NB4 (cell line): ENCODE measurements around the gene SMARCA2.

Experiments
- DNase-seq: peaks from one replicate; pipeline ENCODE4 v3.0.0; 2010; ENCODE audit warnings: low read depth
- H3K4me3 ChIP-seq: one replicate; pipeline ENCODE4 v1.5.1; 2011; ENCODE audit warnings: mild to moderate bottlenecking, low read depth, low read length, moderate library complexity
- CTCF ChIP-seq: IDR thresholded peaks from one replicate; pipeline ENCODE4 v1.5.1; 2012; ENCODE audit warnings: low read depth, low read length
- MYC ChIP-seq: IDR thresholded peaks from 2 replicates; pipeline ENCODE4 v1.6.1; 2011; ENCODE audit warnings: low read depth, low read length
- POLR2A ChIP-seq: IDR thresholded peaks from 2 replicates; pipeline ENCODE4 v1.6.1; 2011; ENCODE audit warnings: mild to moderate bottlenecking; ENCODE audit not compliant: insufficient read length; ENCODE audit errors: extremely low read depth
- TF ChIP-seq, protein P1 (sequence below): IDR thresholded peaks from 2 replicates; pipeline ENCODE4 v1.6.1; 2011; ENCODE audit warnings: low read depth, low read length

The SMARCA2 gene

GRCh38 chr9:2053883-2054845 lies 39.0 kb downstream of the SMARCA2 start:
- no peak for TF ChIP-seq POLR2A
- no peak for TF ChIP-seq CTCF
- TF ChIP-seq, protein P1, sequence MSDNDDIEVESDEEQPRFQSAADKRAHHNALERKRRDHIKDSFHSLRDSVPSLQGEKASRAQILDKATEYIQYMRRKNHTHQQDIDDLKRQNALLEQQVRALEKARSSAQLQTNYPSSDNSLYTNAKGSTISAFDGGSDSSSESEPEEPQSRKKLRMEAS = no peak
- TF ChIP-seq MYC = no peak
- DNase-seq = peak; percentile 12
- H3K4me3 ChIP-seq = no peak overlapping the region

DNA sequence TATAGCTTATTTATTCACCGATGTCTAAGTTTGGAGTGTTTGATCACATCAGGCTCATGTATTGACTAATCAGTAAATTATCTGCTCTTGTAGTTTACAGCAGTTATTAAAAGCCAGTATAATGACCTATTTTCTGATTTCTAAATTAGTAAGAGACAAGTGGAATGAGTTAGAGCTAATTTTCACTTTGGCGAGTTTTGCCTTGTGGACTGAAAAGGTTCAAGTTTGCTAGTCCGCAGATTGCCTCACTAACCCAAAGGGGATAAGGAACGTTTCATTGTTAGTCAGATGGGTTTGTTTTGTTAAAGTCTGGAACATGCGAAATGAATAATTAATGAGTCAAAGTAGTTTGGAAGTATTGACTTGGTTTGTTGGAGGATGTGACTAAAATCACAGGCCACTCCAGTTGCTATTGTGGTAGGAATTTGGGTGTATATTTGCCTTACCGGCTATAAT lies 40.1 kb downstream of the SMARCA2 start:
- no peak overlapping the region for H3K4me3 ChIP-seq
- TF ChIP-seq CTCF (no peak), MYC (no peak), POLR2A (no peak)
- TF ChIP-seq, protein P1 = no peak
- DNase-seq = no peak

DNA sequence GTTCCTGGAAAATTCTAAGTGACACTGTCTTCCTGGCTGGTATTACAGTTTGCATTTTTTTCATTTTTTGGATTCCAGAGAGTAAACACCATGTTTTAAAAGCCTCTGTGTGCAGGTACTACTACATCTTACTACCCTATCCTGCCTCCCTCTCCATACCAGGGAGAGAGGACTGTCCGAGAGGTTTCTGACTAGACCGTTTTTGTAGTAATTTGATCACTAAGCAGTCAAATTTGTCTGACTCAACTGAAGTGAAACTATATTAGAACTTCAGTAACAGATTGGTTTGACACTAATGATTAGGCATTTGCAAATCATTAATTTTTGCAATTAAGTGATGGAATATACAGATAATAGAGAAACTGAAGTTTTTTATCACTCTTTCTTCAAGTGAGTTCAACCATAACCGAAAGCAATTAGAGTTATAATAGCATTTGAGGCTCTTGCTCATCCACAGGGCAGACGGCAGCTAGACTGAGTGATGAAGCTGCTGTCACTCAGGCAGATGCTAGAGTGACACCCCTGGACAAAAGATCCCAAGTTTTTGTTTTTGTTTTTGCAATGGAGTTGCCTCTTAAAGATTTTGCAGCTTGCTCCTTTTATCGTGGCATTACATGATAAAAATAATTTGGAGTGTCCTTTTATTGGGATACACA lies 44.3 kb downstream of the SMARCA2 start:
- TF ChIP-seq POLR2A = no peak
- TF ChIP-seq CTCF = no peak
- TF ChIP-seq MYC = no peak
- TF ChIP-seq, protein P1 = no peak
- no peak overlapping the region for H3K4me3 ChIP-seq
- no peak for DNase-seq

- DNase-seq = no peak
- TF ChIP-seq CTCF (no peak), POLR2A (no peak), MYC (no peak)
- TF ChIP-seq, protein P1 = no peak
These were observed 45.3 kb downstream of the SMARCA2 start for GRCh38 chr9:2060424-2060823.

GRCh38 chr9:2065704-2066103 lies 50.6 kb downstream of the SMARCA2 start:
- no peak overlapping the region for H3K4me3 ChIP-seq
- TF ChIP-seq POLR2A = no peak
- no peak for TF ChIP-seq MYC
- TF ChIP-seq, protein P1 = no peak
- TF ChIP-seq CTCF = no peak
- DNase-seq = no peak

More at GRCh38 chr9:2060424-2060823, 45.3 kb downstream of the SMARCA2 start:
- H3K4me3 ChIP-seq = no peak overlapping the region
